GM12892 (cell line): ENCODE data around the gene KCNH8.

ENCODE experiments used
- DNase-seq: peaks from one replicate; pipeline ENCODE4 v3.0.0; 2011; ENCODE audit not compliant: insufficient read length
- FAIRE-seq: peaks from 2 replicates; lab custom pipeline; 2011; peaks lifted over from hg19 to GRCh38; lab: Jason Lieb, UNC
- POLR2A ChIP-seq: IDR thresholded peaks from 2 replicates; pipeline ENCODE4 v1.6.1; 2011; ENCODE audit warnings: low read depth, low read length, control low read depth
- POLR2AphosphoS5 ChIP-seq: IDR thresholded peaks from 2 replicates; pipeline ENCODE4 v1.6.1; 2011; ENCODE audit warnings: low read depth, low read length, control low read depth
- TAF1 ChIP-seq: IDR thresholded peaks from 2 replicates; pipeline ENCODE4 v1.6.1; 2011; ENCODE audit warnings: low read depth, mild to moderate bottlenecking, control low read depth, low read length, borderline replicate concordance

KCNH8 gene

DNA sequence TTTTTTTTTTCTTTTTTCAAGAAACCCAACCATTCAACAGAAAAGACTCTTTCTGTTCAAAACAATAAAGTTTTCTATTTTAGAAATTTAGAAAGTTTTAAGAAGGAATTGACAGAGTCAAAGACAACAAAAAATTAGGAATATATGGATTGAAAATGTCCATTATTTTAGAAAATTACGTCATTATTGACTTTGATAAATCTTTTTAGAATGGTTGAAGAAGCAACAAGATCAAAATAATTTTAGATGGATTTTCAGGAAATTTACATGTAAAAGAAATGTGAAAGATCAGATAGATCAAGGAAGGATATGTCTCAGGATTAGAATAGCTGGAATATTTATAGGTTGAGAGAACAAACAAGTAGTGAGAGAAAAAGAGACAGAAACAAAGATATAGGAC lies 8.4 kb upstream of the KCNH8 start:
- TF ChIP-seq TAF1 (no peak), POLR2A (no peak), POLR2AphosphoS5 (no peak)
- no peak for DNase-seq
- FAIRE-seq, result no peak

DNA sequence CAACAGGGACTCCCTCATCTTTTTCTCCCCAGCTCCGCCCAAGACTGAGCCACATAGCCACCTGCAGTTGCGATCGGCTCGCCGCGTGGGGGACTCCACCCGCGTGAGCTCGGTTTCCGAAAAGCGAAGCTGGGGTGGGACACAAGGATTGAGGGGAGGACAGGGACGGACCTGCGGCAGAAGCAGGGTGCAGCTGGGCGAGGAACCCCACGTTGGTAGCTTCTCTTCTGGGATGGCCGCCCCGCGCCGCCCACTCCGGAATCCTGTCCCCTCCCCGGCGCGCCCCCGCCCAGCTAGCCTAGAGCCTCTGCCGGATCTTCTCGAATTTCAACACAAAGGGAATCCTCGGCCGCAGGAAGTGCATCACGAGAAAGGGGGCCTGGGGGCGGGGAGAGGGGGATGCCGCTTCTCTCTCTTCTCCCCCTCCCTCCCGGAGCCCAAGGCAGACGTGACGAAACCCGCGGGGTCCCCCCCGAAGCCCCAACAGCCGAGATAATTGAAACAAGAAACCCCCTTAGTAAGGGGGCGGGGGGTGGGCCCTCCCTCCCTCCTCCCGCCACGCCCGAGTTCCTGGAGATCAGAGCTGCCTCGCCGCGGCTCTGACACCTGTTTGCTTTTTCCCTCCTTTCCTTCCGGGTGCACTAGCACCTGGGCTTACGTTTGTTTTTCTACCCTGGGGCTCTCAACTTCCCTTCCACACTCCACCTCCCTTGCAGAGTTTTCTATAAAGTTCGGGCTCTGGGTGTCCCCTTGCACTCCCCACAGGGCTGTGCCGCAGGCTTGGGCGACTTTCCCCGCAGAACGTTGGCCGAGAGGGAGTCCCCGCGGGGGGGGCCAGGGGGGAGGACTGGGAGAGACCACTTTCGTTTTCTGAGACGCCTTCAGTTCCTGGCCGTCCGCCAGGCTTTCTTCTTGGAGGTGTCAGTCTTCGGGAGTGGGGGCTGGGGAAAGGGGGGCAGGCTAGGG lies 1.3 kb upstream of the KCNH8 start:
- peak; percentile 36 for FAIRE-seq
- TF ChIP-seq POLR2AphosphoS5 (no peak), TAF1 (no peak), POLR2A (no peak)
- DNase-seq, result peak; percentile 31

DNA sequence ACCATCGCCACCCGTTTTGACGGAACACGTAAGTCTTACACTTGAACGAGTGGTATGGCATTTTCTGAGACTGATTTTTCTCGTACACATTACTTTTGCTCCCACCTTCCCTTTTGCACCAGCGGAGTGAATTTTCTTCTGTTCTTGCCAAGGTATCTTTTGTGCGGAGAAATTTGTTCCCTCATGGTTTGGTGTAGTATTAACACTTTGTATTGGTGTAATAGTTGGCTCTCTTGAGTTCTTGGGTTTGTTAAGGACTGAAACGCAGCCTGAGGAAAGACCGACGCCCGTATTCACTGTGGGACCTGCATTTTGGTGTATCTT lies 420 bp downstream of the KCNH8 start:
- no peak for TF ChIP-seq TAF1
- no peak for TF ChIP-seq POLR2A
- TF ChIP-seq POLR2AphosphoS5, result no peak
- DNase-seq, result no peak
- no peak for FAIRE-seq

DNA sequence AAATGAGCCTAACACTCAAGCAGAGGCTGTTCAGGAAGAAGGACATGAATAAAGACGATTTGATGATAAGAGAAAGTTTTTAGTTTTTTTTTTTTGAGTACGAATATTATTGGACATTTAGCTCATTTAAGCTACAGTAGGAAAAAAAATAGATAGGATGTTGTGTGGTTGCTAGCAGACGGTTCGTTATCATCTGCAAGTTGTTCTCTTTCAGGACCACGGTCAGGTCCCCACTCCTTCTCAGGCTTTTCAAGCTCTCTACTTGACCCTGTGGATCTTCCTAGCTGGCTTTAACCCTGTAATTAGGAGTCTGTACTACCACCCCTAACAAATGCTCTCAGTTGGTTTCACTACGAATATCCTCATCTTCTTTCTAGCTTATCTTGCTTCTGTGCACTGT lies 1.1 kb downstream of the KCNH8 start:
- FAIRE-seq (no peak), DNase-seq (no peak)
- TF ChIP-seq POLR2AphosphoS5 (no peak), TAF1 (no peak), POLR2A (no peak)

DNA sequence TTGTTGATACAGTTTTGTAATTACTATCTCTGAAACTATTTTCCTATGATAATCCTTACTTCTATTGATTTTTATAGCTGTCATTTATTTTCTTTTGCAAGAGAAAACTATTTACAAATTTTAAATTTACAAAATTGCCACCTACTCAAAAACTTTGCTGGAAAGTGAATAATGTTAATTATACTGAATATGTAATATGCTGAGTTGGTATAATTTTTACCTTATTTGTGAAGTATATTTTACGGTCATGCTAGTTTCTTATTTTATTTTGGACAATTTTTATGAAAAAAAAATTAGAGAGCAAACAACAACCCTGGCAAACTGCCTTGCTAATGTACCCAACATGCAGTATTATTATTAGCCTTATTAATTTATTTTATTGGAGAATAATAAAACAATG lies 2.9 kb downstream of the KCNH8 start:
- FAIRE-seq (no peak), DNase-seq (no peak)
- TF ChIP-seq POLR2A, result no peak

DNA sequence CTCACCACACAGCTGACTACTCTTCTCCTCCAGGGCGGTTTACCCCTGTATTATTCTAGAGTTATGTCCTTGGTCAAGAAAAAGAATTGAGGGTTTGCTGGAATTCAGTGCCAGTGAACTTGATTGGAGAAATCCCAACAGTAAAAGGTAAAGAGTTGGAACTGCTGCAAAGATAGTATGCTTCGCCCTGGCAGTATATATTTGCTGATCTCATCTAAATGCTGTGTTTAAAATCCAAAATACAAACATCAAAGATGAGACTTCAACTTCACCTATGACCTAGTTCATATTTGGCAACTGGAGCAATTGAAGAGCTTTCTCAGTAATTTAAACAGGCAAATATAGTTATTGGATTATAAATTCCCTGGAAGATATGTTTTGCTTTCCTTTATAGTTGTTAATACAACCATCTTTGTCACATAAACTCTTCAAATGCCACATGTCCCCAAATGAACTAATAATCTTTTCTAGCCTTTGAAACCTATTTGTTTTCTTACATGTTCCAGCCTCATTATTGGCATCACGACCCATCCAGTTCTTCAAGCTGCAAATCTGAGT lies 6.5 kb downstream of the KCNH8 start:
- no peak for FAIRE-seq
- no peak for TF ChIP-seq POLR2AphosphoS5
- TF ChIP-seq POLR2A, result no peak
- no peak for TF ChIP-seq TAF1

DNA sequence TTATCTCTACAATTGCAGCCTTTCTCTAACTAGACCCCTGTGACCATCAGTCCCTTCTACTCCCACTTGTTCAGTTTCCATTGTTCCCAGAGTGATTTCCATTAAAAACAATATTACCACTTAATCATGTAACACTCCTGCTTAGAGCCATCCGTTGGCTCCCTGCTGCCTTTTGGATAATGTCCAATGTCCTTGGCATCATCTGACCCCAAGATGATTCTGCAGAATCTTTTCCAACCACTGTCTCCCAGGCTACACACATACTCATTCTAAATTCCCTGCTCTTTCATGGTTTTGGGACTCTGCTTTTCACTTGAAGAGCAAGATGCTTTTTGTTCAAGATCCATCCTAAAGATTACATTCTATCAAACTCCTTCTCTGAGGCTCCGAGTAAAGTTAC lies 7.1 kb downstream of the KCNH8 start:
- DNase-seq, result no peak
- TF ChIP-seq POLR2A (no peak), TAF1 (no peak), POLR2AphosphoS5 (no peak)
- FAIRE-seq, result no peak

More for the DNA sequence above, 6.5 kb downstream of the KCNH8 start:
- DNase-seq, result no peak

DNA sequence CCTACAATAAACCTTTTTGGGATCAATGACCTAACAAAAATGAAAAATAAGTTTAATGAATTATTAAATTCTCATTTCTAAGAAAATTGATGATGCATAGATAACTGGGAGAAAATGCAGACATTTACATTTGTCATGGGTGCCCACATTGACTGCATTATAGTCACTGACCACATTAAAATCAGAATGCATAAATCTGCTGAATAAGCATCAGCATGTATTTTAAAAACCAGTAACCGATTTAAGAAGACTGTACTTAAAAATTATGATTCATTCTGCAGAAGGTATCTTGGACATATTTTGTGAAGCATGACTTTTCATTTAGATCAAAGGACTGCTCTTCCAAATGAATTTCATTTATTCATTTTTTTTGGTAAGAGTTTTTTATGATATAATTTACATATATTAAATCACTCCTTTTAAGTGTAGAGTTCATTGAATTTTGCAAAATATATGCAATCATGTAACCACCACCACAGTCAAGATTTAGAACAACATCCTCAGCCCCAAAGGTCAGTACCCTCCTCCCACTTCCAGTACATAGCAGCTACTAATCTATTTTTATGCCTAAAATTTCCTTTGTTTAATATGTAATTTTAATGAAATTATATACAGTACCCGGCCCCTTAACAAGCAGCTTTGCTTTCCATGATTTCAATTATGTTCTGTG lies 11.8 kb downstream of the KCNH8 start:
- no peak for FAIRE-seq

DNA sequence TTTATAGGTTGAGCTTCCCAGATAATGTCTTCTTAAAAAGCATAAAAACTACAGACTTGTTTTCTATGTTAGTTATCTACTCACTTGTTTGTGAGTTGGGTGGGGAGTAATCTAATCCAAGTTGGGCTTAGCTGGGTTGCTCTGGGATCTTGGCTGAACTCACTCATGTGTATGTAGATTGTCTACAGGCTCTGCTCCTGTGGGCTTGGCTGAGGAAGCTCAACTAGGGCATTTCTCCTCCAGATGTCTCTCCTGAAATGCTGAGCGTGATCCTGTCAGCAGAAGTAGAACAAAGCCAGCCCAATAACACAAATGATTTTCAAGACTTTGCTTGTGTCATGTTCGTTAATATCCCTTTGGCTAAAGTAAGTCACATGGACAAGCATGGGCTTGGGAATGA lies 17.3 kb downstream of the KCNH8 start:
- DNase-seq (no peak), FAIRE-seq (no peak)
- TF ChIP-seq POLR2A (no peak), TAF1 (no peak), POLR2AphosphoS5 (no peak)

More for the DNA sequence above, 11.8 kb downstream of the KCNH8 start:
- no peak for TF ChIP-seq TAF1
- DNase-seq, result no peak

DNA sequence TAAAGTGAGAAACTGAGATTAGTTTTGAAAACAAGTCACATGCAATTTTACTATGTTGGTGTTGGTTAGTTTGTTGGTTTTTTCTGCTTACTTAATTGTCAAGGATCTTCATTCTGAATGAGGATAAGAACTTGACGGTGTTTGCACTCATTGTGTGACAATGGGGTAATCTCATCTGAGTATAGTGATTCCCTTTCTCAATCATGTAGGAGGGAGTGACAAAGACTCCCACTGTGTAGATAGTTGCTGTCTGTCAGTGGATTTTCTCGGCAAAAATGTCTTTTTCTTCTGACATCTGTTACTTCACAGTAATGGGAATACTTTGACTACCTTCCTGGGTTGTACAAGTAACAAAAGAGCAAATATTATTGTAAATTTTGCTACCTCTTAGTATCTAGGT lies 23.5 kb downstream of the KCNH8 start:
- no peak for TF ChIP-seq POLR2AphosphoS5
- FAIRE-seq (no peak), DNase-seq (no peak)

DNA sequence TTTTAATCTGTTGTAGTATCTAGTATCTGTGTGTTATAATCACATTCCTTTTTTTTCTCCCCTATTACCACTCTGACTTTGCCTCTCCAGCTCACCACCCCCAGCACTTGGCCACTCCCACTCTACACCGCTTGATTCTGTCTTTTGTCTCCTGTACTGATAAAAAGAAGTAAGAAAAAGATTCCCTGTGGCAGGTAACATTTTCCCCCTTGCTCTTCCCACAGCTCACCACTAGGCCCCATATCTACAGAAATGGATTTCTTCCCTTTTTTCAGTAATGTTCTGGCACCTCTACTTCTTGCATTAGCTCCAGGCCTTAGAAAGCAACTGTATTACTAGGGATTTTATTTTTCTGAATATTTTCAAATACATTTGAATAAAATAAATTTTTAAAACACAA lies 25.6 kb downstream of the KCNH8 start:
- TF ChIP-seq TAF1 (no peak), POLR2AphosphoS5 (no peak), POLR2A (no peak)
- FAIRE-seq, result no peak
- DNase-seq, result no peak

DNA sequence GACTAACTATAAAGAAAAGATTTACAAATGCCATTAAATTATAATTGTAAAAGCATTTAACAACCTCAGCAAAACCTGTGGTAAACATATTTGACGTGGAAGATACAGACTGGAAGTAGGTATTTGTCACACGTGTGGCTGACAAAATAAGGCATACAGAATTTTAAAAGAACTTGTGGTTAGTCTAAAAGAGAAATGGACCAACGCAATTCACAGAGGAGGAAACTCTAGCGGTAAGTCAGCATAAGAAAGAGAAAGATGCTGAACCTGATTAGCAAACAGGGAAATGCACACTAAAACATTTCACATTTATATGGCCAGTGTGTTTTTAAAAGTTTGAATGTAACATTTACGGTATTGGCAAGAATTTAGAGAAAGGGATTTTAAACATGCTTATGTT lies 35.3 kb downstream of the KCNH8 start:
- no peak for TF ChIP-seq TAF1
- TF ChIP-seq POLR2AphosphoS5, result no peak
- TF ChIP-seq POLR2A, result no peak
- FAIRE-seq, result no peak

DNA sequence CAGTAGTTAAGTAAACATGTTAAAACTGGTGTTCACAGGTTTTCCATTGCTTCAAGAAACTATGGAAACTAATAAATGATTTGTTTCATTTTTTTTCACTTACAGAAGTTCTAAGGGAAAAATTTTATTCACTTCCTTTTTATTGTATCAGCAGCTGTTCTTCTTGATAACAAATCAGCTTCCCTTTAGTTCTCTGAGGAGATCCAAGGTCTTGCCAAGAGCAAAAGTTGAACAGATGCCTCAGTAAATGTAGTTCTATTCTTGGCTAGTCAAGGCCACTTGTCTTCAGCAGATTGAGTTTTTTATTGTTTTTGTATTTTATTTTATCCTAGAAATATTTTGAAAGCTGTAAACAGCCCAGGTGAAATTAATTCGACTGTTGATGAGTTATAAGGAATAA lies 41.8 kb downstream of the KCNH8 start:
- DNase-seq (no peak), FAIRE-seq (no peak)
- TF ChIP-seq TAF1 (no peak), POLR2AphosphoS5 (no peak), POLR2A (no peak)

More for the DNA sequence above, 35.3 kb downstream of the KCNH8 start:
- no peak for DNase-seq
